ENCODE results near the gene CACNA1E.

DNA sequence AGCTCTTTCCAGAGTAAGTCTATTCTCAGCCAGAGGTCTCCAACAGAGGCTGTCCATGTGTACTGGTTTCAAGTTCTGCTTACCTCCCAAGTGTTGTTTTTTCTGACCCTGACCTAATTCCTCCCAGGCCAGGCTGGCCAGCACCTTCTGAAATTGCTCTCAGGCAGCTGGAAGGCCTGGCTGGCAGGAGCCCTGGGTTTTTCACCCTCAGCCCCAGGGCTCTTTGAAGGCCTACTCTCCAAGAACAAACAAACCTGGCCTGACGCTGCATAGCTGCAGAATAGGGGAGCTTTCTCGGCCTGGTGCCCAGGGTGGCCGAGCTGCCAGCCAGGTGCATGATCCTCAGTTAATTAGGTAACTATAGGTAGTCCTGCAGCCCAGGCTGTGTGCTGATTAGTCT lies 147.5 kb downstream of the CACNA1E start:
- TF ChIP-seq, protein P1, sequence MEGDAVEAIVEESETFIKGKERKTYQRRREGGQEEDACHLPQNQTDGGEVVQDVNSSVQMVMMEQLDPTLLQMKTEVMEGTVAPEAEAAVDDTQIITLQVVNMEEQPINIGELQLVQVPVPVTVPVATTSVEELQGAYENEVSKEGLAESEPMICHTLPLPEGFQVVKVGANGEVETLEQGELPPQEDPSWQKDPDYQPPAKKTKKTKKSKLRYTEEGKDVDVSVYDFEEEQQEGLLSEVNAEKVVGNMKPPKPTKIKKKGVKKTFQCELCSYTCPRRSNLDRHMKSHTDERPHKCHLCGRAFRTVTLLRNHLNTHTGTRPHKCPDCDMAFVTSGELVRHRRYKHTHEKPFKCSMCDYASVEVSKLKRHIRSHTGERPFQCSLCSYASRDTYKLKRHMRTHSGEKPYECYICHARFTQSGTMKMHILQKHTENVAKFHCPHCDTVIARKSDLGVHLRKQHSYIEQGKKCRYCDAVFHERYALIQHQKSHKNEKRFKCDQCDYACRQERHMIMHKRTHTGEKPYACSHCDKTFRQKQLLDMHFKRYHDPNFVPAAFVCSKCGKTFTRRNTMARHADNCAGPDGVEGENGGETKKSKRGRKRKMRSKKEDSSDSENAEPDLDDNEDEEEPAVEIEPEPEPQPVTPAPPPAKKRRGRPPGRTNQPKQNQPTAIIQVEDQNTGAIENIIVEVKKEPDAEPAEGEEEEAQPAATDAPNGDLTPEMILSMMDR (CRISPR knock-in tag; IDR thresholded peaks at IDR 0.05): no peak
- no peak for TF ChIP-seq TCF12 (IDR thresholded peaks at IDR 0.05)
- no peak for TF ChIP-seq TCF12 (CRISPR knock-in tag; IDR thresholded peaks at IDR 0.05)
- no peak for TF ChIP-seq HHEX (CRISPR knock-in tag; IDR thresholded peaks at IDR 0.05)
- TF ChIP-seq, protein P2, sequence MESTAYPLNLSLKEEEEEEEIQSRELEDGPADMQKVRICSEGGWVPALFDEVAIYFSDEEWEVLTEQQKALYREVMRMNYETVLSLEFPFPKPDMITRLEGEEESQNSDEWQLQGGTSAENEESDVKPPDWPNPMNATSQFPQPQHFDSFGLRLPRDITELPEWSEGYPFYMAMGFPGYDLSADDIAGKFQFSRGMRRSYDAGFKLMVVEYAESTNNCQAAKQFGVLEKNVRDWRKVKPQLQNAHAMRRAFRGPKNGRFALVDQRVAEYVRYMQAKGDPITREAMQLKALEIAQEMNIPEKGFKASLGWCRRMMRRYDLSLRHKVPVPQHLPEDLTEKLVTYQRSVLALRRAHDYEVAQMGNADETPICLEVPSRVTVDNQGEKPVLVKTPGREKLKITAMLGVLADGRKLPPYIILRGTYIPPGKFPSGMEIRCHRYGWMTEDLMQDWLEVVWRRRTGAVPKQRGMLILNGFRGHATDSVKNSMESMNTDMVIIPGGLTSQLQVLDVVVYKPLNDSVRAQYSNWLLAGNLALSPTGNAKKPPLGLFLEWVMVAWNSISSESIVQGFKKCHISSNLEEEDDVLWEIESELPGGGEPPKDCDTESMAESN (CRISPR knock-in tag; conservative IDR thresholded peaks at IDR 0.05): no peak
- TF ChIP-seq, protein P3, sequence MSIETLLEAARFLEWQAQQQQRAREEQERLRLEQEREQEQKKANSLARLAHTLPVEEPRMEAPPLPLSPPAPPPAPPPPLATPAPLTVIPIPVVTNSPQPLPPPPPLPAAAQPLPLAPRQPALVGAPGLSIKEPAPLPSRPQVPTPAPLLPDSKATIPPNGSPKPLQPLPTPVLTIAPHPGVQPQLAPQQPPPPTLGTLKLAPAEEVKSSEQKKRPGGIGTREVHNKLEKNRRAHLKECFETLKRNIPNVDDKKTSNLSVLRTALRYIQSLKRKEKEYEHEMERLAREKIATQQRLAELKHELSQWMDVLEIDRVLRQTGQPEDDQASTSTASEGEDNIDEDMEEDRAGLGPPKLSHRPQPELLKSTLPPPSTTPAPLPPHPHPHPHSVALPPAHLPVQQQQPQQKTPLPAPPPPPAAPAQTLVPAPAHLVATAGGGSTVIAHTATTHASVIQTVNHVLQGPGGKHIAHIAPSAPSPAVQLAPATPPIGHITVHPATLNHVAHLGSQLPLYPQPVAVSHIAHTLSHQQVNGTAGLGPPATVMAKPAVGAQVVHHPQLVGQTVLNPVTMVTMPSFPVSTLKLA (IDR thresholded peaks at IDR 0.05): no peak
- no peak for TF ChIP-seq WIZ (CRISPR knock-in tag; IDR thresholded peaks at IDR 0.05)

All from HepG2 (cell line).